Activated T-helper 1 cell treated with Interleukin-2 at 50 U/mL for 16 hours (primary cell): ENCODE data around the gene DPH2.

Experiments used
- DNase-seq: peaks from one replicate; pipeline ENCODE4 v3.0.0-alpha.2; 2020; ENCODE audit warnings: low read depth

The DPH2 gene

DNA sequence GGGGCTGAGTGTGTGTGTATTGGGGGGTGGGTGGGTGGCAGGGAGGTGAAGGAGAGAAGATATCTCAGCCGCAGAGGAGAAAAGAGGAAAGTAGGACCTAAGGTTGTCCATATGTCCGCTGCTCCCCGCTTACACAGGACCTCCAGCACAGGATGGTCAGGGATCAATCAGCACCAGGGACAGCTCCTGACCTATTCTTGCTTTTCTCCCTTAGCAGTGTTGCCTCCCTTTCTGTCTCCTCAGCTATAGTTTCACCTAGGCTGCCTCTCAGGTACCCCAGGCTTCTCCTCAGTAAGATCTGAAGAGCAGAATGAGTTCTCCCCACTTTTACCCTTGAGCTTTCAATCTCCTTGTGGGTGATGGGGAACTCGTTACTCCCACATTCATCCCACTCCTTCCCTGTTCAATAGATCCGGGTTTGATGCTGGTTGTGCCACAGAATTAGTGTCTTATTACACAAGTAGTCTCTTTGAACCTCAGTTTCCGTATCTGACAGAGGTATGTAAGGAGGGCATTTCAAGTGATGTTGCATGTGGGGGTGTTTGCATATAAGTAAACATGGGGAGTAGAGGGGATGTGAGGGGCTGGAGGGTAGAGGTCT lies 1.4 kb upstream of the DPH2 start:
- no peak for DNase-seq

DNA sequence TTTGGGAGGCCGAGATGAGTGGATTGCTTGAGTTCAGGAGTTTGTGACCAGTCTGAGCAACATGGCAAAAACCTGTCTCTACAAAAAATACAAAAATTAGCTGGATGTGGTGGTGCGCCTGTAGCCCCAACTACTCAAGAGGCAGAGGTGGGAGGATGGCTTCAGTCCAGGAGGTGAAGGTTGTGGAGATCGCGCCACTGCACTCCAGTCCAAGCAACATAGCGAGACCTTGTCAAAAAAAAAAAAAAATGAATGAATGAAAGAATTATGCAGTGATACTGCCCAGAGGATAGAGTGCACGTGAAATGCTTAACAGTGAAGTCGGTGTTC lies 429 bp upstream of the DPH2 start:
- no peak for DNase-seq

DNA sequence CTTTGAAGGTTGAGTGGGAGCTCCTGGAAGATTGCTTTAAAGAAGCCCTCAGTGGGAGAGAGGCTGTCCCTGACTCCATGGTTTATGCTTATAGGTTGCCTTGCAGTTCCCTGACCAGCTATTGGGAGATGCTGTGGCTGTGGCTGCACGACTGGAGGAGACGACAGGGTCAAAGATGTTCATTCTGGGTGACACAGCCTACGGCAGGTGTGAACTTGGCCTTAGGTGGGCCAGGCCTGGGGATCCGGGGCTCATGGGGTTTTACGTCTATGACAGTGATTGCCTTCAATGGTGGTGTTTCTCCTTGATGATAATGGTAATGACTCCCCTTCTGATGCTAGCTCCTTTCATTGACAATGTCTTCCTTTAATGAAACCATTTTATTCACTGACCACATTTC lies 692 bp downstream of the DPH2 start:
- no peak for DNase-seq

DNA sequence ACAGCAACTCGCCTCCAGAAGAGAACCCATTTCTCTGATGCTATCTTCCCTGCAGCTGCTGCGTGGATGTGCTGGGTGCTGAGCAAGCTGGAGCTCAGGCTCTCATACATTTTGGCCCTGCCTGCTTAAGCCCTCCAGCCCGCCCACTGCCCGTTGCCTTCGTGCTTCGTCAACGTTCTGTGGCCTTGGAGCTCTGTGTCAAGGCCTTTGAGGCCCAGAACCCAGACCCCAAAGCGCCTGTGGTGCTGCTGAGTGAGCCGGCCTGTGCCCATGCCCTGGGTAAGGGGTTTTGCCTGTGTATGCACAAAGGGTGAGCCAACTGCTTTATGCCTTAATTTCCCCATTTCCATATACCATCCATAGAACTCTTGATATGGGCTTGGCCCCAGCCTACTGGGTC lies 1.1 kb downstream of the DPH2 start:
- no peak for DNase-seq

DNA sequence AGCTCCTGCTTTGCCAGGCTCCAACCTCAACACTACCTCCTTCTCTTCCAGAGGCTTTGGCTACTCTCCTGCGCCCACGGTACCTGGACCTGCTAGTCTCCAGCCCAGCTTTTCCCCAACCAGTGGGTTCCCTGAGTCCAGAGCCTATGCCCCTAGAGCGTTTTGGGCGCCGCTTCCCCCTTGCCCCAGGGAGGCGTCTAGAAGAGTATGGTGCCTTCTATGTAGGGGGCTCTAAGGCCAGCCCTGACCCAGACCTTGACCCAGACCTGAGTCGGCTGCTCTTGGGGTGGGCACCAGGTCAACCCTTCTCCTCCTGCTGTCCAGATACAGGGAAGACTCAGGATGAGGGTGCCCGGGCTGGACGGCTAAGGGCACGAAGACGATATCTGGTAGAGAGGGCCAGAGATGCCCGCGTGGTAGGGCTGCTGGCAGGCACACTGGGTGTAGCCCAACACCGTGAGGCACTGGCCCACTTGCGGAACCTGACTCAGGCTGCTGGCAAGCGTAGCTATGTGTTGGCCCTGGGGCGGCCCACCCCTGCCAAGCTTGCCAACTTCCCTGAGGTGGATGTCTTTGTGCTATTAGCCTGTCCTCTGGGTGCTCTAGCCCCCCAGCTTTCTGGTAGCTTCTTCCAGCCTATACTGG lies 1.6 kb downstream of the DPH2 start:
- DNase-seq = no peak

DNA sequence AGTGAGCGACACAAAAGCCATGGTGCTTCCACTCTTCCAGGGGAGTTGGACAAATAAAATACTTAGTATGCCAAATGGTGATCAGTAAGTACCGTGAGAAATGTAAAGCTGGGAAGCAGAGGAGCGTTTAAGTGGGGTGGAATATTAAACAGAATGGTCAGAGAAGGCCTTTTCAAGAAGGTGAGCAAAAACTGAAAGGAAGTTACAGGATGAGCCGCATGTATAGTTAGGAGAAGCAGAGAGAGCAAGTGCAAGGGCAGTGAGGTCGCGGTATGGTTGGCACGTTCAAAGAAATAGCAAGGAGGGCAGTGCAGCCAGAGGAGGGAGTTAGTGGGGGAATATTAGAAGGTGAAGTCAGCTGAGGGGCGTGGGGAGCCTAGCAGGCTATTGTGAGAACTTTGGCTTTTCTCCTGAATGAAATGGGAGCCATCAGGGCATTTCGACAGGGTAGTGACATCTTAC lies 4.2 kb downstream of the DPH2 start:
- DNase-seq = no peak

DNA sequence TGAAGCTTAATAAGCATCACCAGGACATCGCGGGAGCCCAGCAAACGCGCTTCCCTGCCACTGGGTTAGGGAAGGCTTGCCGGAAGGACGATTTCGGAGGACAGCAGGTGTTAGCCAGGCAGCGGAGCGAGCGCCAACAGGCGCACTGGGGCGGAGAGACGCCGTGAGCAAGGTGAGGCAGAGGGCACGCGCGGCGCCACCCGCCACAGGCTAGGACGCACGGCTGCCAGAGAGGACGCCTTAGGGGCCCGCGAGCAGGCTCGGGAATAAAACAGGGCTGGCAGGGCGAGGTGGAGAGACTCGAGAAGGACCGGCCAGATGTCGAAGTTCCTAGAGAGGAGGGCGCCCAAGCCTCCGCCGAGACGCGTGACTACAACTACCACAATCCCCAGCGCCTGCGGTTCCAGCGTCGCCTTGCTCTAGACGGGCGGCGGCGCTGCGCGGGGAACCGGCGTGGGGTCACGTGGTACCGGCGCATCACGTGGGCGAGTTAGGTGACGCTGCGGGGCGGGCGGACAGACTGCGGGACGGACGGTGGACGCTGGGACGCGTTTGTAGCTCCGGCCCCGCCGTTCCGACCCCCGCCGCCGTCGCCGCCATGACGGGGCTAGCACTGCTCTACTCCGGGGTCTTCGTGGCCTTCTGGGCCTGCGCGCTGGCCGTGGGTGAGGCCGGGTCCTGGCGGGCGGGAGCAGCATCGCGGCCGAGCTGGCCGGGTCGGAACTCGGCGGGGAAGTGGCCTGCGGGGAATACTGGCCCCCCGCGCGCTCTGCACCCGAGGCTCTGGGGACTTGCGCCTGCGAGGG lies 4.8 kb downstream of the DPH2 start, which contains the start of gene ATP6V0B:
TSS of gene ATP6V0B (plus strand) at position 518 of the 806 bp plus-strand sequence. CDS start at position 599, 81 bp downstream.
- peak; percentile 87 for DNase-seq

DNA sequence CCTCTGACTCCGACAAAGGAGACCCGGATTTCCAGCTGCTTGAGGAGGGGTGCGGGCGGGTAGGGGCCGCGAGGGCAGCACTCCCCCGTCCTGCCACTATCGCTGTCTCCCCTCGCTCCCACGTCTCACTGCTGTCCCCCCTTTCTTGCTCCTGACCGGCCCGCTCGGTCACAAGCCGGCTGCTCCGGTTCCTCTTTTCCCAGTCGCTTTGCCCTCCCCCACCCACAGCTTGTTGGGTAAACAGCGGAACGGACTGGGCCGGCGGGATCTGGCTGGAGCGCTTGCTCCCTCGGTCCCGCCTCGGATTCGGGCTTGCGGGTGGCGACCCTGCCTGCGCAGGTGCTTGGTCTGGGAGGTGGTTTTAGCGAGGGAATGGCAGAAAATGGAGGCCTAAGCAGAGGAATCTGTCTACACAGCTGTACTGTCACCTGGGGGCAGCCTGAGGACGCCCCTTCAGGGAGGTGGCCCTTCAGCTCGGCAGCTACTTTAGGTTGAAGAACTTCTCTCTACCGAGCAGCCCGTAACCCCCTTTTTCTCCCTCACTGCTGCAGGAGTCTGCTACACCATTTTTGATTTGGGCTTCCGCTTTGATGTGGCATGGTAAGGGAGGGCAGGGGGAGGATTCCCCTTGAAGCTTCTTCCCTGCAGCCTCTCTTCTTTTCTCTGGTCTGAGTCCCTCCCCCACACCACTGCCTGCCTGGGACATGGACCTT lies 5.6 kb downstream of the DPH2 start:
- DNase-seq = peak; percentile 10

DNA sequence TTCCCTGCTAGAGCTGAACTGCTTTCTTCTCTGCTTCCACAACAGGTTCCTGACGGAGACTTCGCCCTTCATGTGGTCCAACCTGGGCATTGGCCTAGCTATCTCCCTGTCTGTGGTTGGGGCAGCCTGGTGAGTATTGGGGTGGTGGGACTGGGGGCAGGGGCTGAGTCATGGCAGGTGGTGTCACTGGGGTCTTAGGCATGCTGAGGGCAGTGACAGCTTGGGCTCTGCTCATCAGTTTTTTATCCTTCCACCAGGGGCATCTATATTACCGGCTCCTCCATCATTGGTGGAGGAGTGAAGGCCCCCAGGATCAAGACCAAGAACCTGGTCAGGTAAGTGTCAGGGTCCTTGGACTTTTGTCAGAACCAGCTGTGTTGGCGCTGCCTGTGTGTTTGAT lies 6.2 kb downstream of the DPH2 start:
- DNase-seq = no peak

DNA sequence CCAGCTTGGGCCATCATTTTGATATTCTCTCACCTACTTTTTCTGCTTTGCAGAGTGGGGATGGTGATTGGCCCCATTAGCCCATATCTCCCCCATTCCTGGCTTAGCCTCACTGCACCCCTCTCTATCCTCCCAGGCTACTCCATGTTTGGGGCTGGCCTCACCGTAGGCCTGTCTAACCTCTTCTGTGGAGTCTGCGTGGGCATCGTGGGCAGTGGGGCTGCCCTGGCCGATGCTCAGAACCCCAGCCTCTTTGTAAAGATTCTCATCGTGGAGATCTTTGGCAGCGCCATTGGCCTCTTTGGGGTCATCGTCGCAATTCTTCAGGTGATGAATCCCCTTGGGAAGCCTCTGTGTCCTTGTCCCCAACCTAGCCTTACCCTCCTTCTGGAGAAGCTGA lies 7.1 kb downstream of the DPH2 start:
- no peak for DNase-seq

DNA sequence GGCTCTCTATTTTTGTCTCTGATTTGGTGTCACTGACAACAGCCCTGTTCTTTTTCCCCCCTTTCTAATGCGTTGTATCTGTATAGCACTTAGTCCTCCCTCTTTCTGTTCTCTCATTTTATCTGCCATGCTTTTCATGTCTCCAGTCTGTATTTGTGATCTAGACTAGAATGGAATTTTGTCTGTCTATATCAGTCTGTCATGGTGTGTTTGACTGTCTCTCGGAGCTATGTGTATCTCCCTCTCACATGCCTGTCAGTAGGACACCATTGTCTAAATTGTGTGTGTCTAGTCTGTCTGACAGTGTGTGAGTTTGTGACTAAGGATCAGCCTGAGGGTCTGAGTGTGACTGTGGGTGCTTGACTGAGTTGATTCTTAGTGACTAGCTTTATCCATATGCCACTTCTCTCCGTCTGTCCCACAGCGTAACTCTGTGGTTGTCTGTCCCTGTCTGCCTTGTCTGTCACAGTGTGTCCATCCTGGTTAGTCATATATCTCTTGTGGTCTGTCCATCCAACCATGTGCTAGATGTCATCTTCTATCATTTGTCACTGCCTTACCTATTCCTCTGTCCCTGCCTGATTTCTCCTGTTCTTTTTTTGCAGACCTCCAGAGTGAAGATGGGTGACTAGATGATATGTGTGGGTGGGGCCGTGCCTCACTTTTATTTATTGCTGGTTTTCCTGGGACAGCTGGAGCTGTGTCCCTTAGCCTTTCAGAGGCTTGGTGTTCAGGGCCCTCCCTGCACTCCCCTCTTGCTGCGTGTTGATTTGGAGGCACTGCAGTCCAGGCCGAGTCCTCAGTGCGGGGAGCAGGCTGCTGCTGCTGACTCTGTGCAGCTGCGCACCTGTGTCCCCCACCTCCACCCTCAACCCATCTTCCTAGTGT lies 7.8 kb downstream of the DPH2 start:
- no peak for DNase-seq

DNA sequence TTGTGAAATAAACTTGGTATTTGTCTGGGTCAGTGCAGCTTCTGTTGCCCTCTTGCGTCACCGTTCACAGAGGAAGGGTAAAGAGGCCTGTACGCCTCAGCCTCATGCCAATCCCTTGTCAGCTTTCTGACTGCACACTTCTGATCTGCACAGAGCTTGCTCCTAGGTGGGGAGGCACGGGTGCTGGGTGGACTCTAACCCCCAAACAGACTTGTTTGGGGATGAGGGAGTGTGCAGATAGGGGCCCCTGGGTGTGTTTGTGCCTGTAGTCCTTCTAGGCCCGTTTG lies 8.4 kb downstream of the DPH2 start:
- no peak for DNase-seq

DNA sequence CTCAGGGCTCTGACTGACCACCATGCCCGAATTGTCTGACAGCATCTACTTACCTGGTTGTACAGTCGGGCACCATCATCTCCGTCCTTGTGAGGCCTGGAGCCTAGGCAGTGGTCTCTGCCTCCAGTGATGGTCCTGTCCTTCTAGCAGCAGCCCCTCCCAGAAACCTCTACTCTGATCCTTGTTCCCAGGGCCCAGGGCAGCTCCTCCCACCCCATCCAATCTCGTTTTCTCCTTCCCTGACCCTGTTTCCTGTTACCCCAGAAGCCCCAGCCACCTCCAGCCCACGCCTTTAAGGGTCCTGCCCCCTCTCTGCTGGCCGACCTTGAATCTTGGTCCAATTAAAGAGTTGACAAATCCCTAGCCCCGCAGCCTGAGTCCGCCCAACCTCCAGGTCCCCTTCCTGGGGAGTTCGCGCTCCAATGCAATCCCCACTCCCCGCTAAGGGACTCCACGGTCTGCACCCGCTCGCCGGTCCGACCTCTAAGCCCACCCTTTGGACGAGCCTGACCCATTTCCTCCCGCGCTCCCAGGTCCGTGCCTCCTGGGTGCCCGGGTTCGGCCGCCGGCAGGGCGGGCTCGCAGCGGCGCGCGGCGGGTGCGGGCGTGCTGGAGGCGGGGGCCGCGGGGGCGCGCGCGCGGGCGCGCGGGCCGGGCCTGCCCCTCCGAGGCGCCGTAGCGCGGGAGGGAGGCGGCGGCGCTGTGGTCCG lies 8.9 kb downstream of the DPH2 start, which contains the start of gene B4GALT2:
TSS of gene B4GALT2 (plus strand) at position 660 of the 710 bp plus-strand sequence. CDS start 1,951 bp downstream, outside the sequence.
- DNase-seq = no peak

DNA sequence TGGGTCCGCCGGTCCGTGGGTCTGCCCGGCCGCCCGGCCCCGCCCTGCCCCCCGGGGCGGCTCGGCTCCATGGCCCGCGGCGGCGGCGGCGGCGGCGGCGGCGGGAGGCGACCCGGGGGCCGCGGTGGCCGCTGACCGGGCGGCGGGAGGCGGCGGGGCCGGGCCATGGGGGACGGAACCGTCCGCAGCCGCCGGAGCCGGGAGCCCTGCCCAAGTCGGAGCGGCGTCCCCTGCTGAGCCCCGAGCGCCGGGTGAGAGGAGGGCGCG lies 9.4 kb downstream of the DPH2 start:
- DNase-seq = no peak

DNA sequence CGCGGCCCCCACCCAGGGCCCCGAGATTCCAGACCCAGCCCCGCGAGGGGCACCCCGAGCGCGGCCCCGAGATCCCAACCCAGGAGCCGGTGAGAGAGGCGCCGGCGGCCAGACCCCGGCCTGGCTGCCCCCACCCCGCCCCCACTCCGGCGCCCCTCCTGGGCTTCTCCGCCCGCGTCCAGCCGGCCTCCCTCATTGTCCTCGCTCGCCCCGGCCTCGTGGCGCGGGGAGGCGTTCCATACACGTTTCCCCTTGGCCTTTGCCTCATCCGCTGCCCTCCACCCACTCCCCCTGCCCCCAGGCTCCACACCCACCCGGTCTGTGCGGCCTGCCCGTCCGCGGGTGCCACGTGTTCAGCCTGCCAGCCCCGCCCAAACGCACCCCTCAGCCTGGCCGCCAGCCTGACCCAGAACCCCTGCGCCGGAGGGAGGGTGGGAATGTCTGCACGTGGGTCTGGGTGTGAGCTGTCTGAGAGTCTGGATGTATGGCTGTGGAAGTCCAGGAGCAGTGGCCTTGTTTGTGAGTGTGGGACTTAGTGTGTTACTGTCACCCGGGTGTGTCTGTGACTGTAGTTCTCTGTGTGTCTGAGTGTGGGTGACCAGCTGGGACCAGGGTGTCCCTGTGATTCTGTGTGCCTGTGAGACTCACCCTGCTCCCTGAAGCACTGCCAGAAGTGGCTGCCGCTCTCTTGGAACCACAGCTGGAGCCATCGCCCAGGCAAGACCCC lies 9.9 kb downstream of the DPH2 start:
- DNase-seq = no peak

DNA sequence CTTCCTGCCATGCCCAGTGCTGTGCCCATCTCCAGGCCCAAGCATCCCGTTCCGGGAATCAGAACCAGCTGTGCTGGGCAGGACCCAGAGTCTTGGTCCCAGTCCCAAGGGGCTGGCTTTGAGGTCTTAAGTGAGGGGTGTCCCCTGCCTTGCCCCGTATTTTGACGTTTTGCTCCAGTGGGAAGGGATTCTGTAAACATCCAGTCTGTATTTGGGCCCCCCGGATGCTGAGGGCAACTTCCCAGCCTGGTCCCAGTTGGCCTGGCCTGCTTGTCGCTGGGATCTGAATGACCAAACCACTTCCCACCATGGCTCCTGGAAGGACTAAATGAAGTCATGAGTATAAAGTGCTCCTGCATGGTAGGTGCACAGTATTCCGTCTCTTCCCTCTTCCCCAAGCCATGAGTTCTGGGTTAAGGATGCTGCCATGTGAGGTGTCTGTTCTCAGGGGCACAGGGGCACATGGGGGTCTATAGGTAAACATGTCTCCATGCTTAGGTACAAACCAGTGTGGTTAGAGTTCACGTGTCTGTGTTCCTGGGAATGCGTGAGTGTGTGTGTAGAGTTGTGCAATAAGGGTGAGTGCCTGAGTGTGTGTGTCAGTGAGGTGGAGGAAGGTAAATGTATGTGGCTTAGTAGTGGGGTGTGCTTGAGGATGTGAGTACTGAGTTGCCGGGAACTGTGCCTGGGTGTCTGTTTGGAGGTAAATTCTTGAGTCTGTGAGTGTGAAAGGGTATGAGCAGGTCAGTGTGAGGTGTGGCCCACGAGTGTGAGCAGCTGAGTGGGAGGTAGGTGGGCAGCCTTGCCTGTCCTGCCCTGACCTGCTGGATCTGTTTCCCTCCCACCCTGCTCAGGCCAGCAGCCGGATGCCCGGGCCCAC lies 10.7 kb downstream of the DPH2 start:
- no peak for DNase-seq

DNA sequence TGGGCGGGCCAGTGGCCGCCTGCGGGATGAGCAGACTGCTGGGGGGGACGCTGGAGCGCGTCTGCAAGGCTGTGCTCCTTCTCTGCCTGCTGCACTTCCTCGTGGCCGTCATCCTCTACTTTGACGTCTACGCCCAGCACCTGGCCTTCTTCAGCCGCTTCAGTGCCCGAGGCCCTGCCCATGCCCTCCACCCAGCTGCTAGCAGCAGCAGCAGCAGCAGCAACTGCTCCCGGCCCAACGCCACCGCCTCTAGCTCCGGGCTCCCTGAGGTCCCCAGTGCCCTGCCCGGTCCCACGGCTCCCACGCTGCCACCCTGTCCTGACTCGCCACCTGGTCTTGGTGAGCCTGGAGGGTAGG lies 11.3 kb downstream of the DPH2 start:
- DNase-seq = no peak

DNA sequence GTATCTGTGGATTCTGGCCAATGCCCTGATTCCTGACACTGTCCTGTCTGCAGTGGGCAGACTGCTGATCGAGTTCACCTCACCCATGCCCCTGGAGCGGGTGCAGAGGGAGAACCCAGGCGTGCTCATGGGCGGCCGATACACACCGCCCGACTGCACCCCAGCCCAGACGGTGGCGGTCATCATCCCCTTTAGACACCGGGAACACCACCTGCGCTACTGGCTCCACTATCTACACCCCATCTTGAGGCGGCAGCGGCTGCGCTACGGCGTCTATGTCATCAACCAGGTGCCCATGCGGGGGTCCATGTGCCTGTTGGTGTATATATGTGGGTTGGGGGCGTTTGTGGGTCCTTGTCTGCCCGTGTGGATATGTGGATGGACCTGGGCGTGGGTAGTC lies 11.8 kb downstream of the DPH2 start:
- no peak for DNase-seq

DNA sequence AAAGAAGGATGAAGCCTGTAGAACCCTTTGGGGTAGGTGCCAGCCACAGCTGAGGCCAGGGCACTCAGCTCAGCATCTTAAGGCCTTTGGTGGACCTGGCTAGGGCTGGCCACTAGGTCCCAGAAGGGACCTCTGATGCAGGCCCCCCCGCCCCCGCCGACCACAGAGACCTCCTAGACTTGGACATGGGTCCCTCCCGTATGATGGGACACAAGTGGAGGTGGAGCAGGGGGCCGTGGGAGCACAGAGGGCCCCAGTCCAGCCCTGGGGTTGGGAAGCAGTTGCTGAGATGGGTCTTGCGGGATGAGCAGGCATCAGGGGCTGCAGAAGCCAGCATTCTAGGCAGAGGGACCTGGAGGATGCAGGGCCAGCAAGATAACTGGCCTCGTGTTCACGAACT lies 12.4 kb downstream of the DPH2 start:
- DNase-seq = no peak

DNA sequence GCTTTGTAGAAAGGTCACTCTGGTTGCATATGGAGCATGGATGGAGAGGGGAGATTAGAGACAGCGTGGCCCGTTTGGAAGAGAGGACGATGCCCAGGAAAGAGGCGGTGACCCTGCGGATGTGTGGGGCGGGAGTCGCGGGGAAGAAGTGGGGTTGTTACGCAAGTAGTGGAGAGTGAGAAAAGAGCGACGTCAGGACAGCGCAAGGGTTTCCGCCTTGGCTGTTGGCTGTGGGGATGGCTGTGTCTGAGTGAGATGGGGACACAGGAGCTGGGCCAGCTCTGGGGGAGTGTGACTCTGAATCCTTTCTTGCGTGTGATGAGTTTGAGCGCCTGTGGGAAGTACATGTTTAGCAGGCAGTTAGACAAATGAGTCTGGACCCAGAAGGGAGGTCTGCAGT lies 13.0 kb downstream of the DPH2 start:
- DNase-seq = no peak
